Liver (tissue), 9 donors: ENCODE measurements around the gene DHRS3. TPM values are rescaled to one million over a fixed set of nuclear protein-coding genes. Genes with fewer than 3 reads are reported as not detected.
A peak's percentile ranks its signal among the peaks of the same experiment; 100 is the strongest.
"Not testable (repeated sequence)": the region's sequence is repeated elsewhere in the genome, so short reads cannot be mapped to it uniquely, and the experiment has no call there.

Source experiments
- DNase-seq: peaks from one replicate; pipeline ENCODE4 v3.0.0-alpha.2; 2017; ENCODE audit warnings: low spot score
- H3K27ac ChIP-seq, 2 donors: one replicate each; pipeline ENCODE4 v1.7.0; 2013; ENCODE audit warnings: inconsistent platforms in 2 of 2, low read length in 2 of 2, control low read depth in 1 of 2, low read depth in 1 of 2, mild to moderate bottlenecking in 1 of 2
- H3K27me3 ChIP-seq, 4 donors: one replicate each; pipeline versions ENCODE4 v1.6.1 to v1.7.0; 2013; ENCODE audit warnings: low read length in 3 of 4, inconsistent platforms in 1 of 4, mild to moderate bottlenecking in 1 of 4, moderate library complexity in 1 of 4; ENCODE audit not compliant: control insufficient read depth in 4 of 4, insufficient read depth in 4 of 4
- H3K36me3 ChIP-seq, 4 donors: one replicate each; pipeline versions ENCODE4 v1.6.1 to v1.7.0; 2013; ENCODE audit warnings: low read length in 3 of 4, mild to moderate bottlenecking in 3 of 4, low read depth in 1 of 4, moderate library complexity in 1 of 4; ENCODE audit not compliant: control insufficient read depth in 4 of 4, insufficient read depth in 3 of 4
- H3K4me1 ChIP-seq, 4 donors: one replicate each; pipeline versions ENCODE4 v1.6.1 to v1.7.0; 2013; ENCODE audit warnings: low read length in 3 of 4, mild to moderate bottlenecking in 3 of 4, moderate library complexity in 1 of 4; ENCODE audit not compliant: control insufficient read depth in 4 of 4, insufficient read depth in 4 of 4
- H3K4me3 ChIP-seq, 3 donors: one replicate each; pipeline versions ENCODE4 v1.6.1 to v1.7.0; 2013; ENCODE audit warnings: low read length in 3 of 3, control low read depth in 1 of 3, low read depth in 1 of 3, mild to moderate bottlenecking in 1 of 3
- H3K9ac ChIP-seq, 2 donors: one replicate each; pipeline ENCODE4 v1.7.0; 2013; ENCODE audit warnings: low read length in 2 of 2, mild to moderate bottlenecking in 2 of 2, moderate library complexity in 2 of 2, control low read depth in 1 of 2, low read depth in 1 of 2
- H3K9me3 ChIP-seq, 4 donors: one replicate each; pipeline versions ENCODE4 v1.6.1 to v1.7.0; 2013; ENCODE audit warnings: low read length in 3 of 4; ENCODE audit not compliant: control insufficient read depth in 4 of 4
- FOXA1 ChIP-seq: IDR thresholded peaks from 2 replicates; pipeline ENCODE4 v1.6.1; 2016; ENCODE audit warnings: antibody characterized with exemption
- NR2F2 ChIP-seq: IDR thresholded peaks from 2 replicates; pipeline ENCODE4 v1.6.1; 2016; ENCODE audit warnings: antibody characterized with exemption
- RXRA ChIP-seq, 2 donors: IDR thresholded peaks; 2 replicates each; pipeline ENCODE4 v1.6.1; 2017 to 2018; ENCODE audit warnings: antibody characterized with exemption in 2 of 2, mild to moderate bottlenecking in 1 of 2
- SP1 ChIP-seq: IDR thresholded peaks from 2 replicates; pipeline ENCODE4 v1.6.1; 2018; ENCODE audit warnings: antibody characterized with exemption, mild to moderate bottlenecking
- WGBS: extraction: QIAGEN DNeasy Blood & Tissue Kit; methylation state at CpG from one replicate; pipeline ENCODE4 v1.1.7; 2013; 5-methylcytosine and 5-hydroxymethylcytosine counted together
- polyA plus RNA-seq, 2 donors: library from polyadenylated mRNA; stranded (reverse) in 1 of 2; unstranded in 1 of 2; fragments of 200-250 nt in 1 of 2; fragments of >200 nt in 1 of 2; fragmentation: Nextera tagmentation in 1 of 2; extraction: Ambion mirVana in 1 of 2; gene quantifications; one replicate each; pipeline versions ENCODE4 v1.2.1 to v1.2.3, GENCODE V29; 2013 to 2015
- total RNA-seq, 2 donors: library from RNA; depleted of rRNA; stranded (reverse); fragments of >200 nt; gene quantifications; one replicate each; pipeline ENCODE4 v1.2.3, GENCODE V29; 2014
- TF ChIP-seq, protein P1 (sequence below): fragments of 150-350 bp; IDR thresholded peaks from 2 replicates; pipeline ENCODE4 v1.5.1; 2017; ENCODE audit warnings: improper control_type of control experiment, low read depth, low read length; ENCODE audit not compliant: missing input control
- donor health status: healthy.
- donor health status: healthy.
- donor health status: healthy.
- donor health status: healthy.
- donor health status: healthy.

DHRS3 gene
- total and polyA plus RNA-seq, 4 donors, result 62.6 to 185 (median 158) TPM

DNA sequence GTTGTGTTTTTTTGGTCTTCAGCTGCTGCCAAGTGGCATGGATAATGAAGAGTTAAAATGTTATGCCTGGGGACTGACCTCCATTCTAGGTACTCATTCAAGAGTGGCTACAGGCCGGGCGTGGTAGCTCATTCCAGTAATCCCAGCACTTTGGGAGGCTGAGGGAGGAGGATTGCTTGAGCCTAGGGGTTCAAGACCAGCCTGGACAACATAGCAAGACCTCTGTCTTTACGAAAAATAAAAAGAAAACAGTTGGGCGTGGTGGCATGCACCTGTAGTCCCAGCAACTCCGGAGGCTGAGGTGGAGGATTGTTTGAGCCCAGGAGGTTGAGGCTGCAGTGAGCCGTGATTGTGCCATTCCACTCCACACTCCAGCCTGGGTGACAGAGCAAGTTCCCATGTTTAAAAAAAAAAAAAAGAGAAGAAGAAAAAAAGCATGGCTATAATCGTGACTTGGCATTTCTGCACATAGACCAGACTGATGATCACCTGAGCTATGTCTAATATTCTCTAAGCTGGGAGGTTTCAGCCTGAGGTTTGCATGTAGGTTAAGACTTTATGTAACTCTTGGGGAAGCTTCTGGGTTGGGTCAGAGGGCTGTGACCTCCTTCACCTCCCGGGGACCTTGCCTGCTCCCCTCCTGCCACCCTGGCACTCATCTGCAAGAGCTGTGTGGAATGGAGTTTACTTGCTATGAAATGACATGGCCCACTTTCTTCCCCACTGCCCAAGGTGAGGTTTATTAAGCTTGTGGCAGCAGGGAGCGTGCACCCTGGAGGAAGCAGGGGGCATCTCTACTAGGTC is 51.3 kb downstream of the DHRS3 start:
- Histone ChIP-seq H3K4me1 (no peaks in the 10 kb centered on the region), H3K9ac (no peak overlapping the region), H3K27me3 (no peaks in the 10 kb centered on the region), H3K27ac (no peak overlapping the region), H3K9me3 (peaks cover 0 to 10% (median 5%) of the 10 kb centered on the region in 4 donors), H3K4me3 (no peak overlapping the region), H3K36me3 (peaks cover 14 to 40% (median 22%) of the 10 kb centered on the region in 4 donors)
- 81% methylated on average over 9 of the region's 9 CpGs for WGBS
- TF ChIP-seq NR2F2 (peak; percentile 8), SP1 (no peak), RXRA (IDR thresholded peaks at IDR 0.05) (peak in 1 of 2 donors; percentile 18)
- DNase-seq, result no peak

DNA sequence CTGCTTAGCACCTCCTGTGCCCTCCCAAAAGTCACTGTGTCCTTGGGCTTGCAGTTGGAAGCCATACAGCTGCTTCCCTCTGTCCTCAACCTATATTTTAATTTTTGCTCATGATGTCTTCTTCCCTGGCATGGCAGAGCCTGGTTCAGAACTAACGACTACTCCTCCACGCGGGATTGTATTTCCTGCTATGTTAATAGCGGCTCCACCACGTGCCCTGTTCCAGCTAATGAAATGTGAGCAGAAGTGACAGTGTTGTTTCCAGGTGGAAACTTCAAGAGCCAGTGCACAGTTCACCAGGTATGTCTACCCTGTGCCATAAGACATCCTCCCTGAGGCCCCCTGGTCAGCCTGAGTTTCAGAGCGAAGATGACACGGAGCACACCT is 52.1 kb downstream of the DHRS3 start:
- no peak overlapping the region for H3K9ac ChIP-seq
- TF ChIP-seq, protein P1, sequence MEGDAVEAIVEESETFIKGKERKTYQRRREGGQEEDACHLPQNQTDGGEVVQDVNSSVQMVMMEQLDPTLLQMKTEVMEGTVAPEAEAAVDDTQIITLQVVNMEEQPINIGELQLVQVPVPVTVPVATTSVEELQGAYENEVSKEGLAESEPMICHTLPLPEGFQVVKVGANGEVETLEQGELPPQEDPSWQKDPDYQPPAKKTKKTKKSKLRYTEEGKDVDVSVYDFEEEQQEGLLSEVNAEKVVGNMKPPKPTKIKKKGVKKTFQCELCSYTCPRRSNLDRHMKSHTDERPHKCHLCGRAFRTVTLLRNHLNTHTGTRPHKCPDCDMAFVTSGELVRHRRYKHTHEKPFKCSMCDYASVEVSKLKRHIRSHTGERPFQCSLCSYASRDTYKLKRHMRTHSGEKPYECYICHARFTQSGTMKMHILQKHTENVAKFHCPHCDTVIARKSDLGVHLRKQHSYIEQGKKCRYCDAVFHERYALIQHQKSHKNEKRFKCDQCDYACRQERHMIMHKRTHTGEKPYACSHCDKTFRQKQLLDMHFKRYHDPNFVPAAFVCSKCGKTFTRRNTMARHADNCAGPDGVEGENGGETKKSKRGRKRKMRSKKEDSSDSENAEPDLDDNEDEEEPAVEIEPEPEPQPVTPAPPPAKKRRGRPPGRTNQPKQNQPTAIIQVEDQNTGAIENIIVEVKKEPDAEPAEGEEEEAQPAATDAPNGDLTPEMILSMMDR, result no peak
- H3K36me3 ChIP-seq, result peaks cover 9 to 37% (median 17%) of the 10 kb centered on the region in 4 donors
- WGBS, result 85% methylated on average over 7 of the region's 7 CpGs
- DNase-seq, result no peak
- no peak overlapping the region for H3K4me3 ChIP-seq
- H3K27ac ChIP-seq, result no peak overlapping the region
- H3K4me1 ChIP-seq, result no peaks in the 10 kb centered on the region
- peaks cover 0 to 10% (median 5%) of the 10 kb centered on the region in 4 donors for H3K9me3 ChIP-seq
- H3K27me3 ChIP-seq, result no peaks in the 10 kb centered on the region

DNA sequence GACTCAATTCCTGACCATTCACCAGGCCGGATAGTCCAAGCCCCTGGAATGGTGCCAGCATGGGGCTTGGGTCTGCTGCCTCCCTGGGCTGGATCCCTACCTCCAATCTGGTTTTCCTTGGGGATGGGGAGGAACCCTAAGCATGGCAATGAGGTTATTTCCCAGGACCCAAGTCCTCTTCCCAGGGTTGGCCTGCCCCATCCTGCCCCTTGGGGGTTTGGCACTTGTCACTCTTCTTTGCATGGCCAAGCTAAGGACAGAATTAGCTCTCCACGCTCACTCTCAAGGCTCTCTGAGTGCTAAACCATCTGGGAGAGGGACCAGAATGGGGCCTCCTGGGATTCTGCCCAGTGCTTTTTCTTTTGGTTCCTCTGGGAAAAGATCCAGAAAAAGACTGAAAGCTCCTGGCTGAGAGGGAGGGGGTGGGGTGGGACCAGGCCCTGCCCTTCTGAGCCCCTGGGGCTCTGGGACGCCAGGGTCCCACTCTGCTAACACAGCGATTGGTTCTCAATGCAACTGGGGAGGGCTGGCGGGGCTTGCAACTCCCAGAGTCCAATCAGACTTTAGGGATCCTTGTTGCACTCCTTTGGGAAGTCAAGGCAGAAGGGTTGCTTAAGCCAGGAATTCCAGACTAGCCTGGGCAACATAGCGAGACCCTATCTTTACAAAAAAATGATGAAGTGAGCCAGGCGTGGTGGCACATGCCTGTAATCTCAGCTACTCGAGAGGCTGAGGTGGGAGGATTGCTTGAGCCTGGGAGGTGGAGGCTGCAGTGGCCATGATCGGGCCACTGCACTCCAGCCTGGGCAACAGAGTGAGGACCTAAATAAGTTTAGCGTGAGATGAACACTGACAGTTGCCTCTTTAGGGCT is 52.7 kb downstream of the DHRS3 start:
- DNase-seq, result no peak
- Histone ChIP-seq H3K27me3 (no peaks in the 10 kb centered on the region), H3K9ac (no peak overlapping the region), H3K9me3 (peaks cover 0 to 10% (median 5%) of the 10 kb centered on the region in 4 donors), H3K36me3 (peaks cover 9 to 31% (median 12%) of the 10 kb centered on the region in 4 donors), H3K4me3 (no peak overlapping the region), H3K27ac (no peak overlapping the region), H3K4me1 (no peaks in the 10 kb centered on the region)
- 85% methylated on average over 10 of the region's 10 CpGs for WGBS
- TF ChIP-seq FOXA1, result no peak

DNA sequence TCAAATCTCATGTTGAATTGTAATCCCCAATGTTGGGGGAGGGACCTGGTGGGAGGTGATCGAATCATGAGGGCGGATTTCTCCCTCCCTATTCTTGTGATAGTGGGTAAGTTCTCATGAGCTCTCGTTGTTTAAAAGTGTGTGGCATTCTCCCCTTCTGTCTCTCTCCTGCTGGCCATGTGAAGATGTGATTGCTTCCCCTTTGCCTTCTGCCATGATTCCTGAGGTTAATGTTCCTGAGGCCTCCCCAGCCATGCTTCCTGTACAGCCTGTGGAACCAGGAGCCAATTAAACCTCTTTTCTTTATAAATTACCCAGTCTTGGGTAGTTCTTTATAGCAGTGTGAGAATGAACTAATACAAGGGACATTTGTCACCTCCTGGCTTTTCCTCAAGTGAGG is 53.8 kb downstream of the DHRS3 start:
- not testable (repeated sequence) for H3K9me3 ChIP-seq, H3K4me1 ChIP-seq, H3K27ac ChIP-seq, H3K27me3 ChIP-seq, DNase-seq, H3K4me3 ChIP-seq, H3K9ac ChIP-seq
- WGBS, result 97% methylated on average over 3 of the region's 3 CpGs
- peaks cover 6 to 25% (median 9%) of the 10 kb centered on the region in 4 donors for H3K36me3 ChIP-seq
